ENCODE measurements around the gene COPA. TPM values are rescaled to one million over a fixed set of nuclear protein-coding genes. Genes with fewer than 3 reads are reported as not detected.

Gene COPA
- total RNA-seq, 1 donor, result 322 TPM

- DNase-seq (ENCODE audit: low read depth), result no peak
- TF ChIP-seq, protein P1, sequence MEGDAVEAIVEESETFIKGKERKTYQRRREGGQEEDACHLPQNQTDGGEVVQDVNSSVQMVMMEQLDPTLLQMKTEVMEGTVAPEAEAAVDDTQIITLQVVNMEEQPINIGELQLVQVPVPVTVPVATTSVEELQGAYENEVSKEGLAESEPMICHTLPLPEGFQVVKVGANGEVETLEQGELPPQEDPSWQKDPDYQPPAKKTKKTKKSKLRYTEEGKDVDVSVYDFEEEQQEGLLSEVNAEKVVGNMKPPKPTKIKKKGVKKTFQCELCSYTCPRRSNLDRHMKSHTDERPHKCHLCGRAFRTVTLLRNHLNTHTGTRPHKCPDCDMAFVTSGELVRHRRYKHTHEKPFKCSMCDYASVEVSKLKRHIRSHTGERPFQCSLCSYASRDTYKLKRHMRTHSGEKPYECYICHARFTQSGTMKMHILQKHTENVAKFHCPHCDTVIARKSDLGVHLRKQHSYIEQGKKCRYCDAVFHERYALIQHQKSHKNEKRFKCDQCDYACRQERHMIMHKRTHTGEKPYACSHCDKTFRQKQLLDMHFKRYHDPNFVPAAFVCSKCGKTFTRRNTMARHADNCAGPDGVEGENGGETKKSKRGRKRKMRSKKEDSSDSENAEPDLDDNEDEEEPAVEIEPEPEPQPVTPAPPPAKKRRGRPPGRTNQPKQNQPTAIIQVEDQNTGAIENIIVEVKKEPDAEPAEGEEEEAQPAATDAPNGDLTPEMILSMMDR (IDR thresholded peaks at IDR 0.05; ENCODE audit: insufficient read depth, low read depth, low read length), result no peak
- no peak overlapping the region for H3K4me3 ChIP-seq (ENCODE audit: low read depth, low read length)
These were observed 103.3 kb downstream of the COPA start for GRCh38 chr1:160239582-160240299.

Small RNAs within 50 kb of the gene (small RNA-seq; reads per million reads assigned to genes)
- not detected for gene RF00019
- not detected for gene RNU4-42P

Other genes with a start within 250 kb of the COPA start
- gene IGSF8, start 244.6 kb downstream of the COPA start, total RNA-seq, result 13.9 and 14.7 TPM in 2 replicates
- gene ATP1A2, start 227.5 kb downstream of the COPA start, total RNA-seq, result not detected in 2 replicates
- not detected in 2 replicates for gene ATP1A4, start 191.6 kb downstream of the COPA start, total RNA-seq
- gene CASQ1, start 152.7 kb downstream of the COPA start, total RNA-seq, result not detected in 2 replicates
- gene PEA15, start 137.9 kb downstream of the COPA start, total RNA-seq, result 118 and 138 TPM in 2 replicates
- gene DCAF8, start 80.7 kb downstream of the COPA start, total RNA-seq, result 68.6 and 75.1 TPM in 2 replicates
- gene PEX19, start 58.1 kb downstream of the COPA start, total RNA-seq, result 39.6 and 51.0 TPM in 2 replicates
- 109 and 165 TPM in 2 replicates for gene NCSTN, start 133 bp upstream of the COPA start, total RNA-seq
- under 0.01 TPM in 1 of 2 replicates, not detected in the other for gene NHLH1, start 23.8 kb upstream of the COPA start, total RNA-seq
- gene VANGL2, start 57.3 kb upstream of the COPA start, total RNA-seq, result not detected in 2 replicates
- not detected in 2 replicates for gene SLAMF6, start 180.0 kb upstream of the COPA start, total RNA-seq
- not detected in 2 replicates for gene CD84, start 236.2 kb upstream of the COPA start, total RNA-seq